ENCODE results near the gene STX8.

Gene STX8

DNA sequence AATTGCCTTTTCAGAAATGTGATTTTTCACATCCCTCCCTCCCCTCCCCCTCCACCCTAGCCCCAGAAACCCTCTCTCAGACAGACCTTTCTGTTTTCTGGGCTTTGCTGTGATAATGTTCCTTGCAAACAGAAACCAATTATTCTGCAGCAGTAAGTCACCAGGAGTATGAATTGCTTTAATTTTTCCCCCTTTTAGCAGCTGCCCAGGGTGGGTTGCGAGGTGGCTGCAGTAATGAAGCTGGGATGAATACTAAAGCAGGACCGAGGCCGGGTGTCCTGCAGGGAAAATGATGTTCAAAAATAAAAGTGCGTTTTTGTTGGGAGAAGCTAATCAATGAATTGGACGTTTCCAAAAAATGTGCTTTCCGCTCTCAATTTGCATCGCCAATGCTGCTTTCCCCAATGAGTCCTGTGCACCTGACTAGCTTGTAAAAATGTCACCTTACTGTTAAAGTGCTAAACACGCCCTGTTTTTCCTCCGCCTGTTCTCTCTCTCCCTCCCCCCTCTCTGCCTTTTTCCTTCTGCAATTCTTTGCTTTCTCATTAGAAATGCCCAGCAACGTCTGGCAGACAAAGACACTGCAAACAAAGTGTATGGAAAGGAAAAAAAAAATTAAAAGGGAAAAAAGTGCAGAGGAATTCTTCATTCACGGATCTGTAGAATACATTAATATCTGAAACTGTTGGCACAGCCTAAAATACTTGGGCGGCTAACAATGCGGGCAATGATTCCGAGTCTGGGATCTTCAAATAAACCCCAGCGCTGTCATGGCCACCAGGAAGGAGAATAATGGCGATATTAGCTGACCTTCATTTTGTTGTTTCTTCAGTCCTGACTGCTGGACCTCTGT is 244.1 kb downstream of the STX8 start:
- TF ChIP-seq CTCF (IDR thresholded peaks at IDR 0.05): no peak
- no peak for TF ChIP-seq ZFX (IDR thresholded peaks at IDR 0.05; ENCODE audit: borderline replicate concordance)
- no peak overlapping the region for H3K27ac ChIP-seq

DNA sequence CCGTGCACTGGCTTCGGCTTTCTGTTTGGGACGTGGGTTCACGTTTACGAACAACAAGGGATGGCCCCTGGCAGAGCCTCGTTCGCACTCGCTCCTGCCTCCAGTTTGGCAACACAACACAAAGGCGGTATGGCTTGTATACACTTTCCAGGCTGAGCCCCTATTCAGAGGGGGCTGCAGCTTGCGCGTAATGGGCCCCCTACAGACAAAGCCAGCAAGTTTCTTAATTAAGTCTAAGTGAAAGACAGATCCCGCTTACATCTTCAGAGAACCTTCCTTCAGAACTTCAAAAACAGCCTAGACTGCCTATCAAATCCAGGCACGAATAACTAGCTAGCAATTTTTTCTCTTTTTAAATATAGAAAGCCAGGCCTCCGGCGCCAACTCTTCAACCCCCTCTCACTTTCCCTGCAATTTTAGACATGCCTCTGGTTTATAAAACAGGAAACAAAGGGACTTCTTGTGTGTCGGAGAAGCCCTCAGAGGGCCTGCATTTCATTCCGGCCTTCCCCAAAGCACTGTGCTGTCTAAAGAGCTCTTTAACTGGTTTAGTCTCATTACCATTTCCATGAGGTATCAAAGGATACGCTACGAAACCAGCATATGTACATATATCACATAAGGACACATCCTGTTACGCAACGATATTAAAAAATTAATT is 244.9 kb downstream of the STX8 start:
- TF ChIP-seq ZFX (IDR thresholded peaks at IDR 0.05; ENCODE audit: borderline replicate concordance): no peak
- no peak for TF ChIP-seq CTCF (IDR thresholded peaks at IDR 0.05)

DNA sequence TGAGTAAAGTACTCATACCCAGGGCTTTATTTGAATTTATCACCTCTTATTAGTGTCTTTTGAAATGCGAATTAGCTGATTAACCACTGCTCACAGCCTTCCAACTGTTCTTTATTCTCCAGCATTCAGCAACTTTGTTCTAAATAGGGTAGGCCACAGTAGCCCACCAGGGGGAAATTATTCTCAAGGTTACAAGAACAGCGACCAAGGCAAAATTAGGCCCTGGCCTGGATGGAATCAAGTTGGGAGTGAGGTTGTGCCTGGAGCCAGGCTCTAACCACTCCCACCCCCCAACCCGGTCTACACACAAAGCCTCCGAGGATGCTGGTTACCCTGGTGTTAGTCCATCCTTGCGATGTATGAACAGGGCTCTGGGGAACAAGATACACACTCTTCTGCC is 245.5 kb downstream of the STX8 start:
- no peak overlapping the region for H3K27ac ChIP-seq
- no peak for TF ChIP-seq CTCF (IDR thresholded peaks at IDR 0.05)
- TF ChIP-seq ZFX (IDR thresholded peaks at IDR 0.05; ENCODE audit: borderline replicate concordance): no peak

More for the DNA sequence above, 244.9 kb downstream of the STX8 start:
- H3K27ac ChIP-seq: no peak overlapping the region

DNA sequence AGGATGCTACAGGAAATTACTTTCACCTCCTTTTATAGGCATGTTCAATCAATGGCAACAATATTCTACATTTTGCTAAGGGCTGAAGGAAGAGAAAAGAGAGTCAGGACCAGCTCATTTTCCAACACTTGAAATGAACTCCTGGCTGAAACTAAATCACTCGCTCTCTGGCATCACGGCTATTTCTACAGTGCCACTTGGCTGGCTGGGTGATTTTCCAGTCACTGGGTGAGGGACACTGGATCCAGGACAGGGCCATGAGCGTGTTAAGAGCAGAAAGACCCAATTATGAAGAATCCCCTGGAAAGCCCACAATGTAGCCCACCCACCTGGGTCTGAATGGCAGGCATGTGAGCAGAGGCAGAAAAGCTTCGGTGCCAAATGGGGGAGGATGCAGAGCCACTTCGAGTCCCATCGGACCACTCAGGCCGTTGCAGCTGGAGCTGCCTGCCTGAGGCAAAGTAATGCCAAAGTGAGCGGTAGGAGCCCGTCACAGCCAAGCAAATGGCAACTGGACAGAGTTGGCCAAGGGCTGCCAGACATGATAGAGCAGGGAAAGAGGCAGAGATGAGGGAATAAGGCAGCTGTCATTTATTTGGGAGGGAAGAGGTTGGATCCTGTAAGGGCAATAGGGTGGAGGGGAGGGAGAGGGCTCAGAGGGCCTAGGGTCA is 246.2 kb downstream of the STX8 start:
- H3K27ac ChIP-seq: no peak overlapping the region
- no peak for TF ChIP-seq ZFX (IDR thresholded peaks at IDR 0.05; ENCODE audit: borderline replicate concordance)
- no peak for TF ChIP-seq CTCF (IDR thresholded peaks at IDR 0.05)

GRCh38 chr17:9324864-9325263 is 250.8 kb downstream of the STX8 start:
- no peak overlapping the region for H3K27ac ChIP-seq
- TF ChIP-seq ZFX (IDR thresholded peaks at IDR 0.05; ENCODE audit: borderline replicate concordance) (no peak), CTCF (IDR thresholded peaks at IDR 0.05) (no peak)

GRCh38 chr17:9322326-9322725 is 253.3 kb downstream of the STX8 start:
- TF ChIP-seq ZFX (IDR thresholded peaks at IDR 0.05; ENCODE audit: borderline replicate concordance): no peak
- H3K27ac ChIP-seq: no peak overlapping the region

DNA sequence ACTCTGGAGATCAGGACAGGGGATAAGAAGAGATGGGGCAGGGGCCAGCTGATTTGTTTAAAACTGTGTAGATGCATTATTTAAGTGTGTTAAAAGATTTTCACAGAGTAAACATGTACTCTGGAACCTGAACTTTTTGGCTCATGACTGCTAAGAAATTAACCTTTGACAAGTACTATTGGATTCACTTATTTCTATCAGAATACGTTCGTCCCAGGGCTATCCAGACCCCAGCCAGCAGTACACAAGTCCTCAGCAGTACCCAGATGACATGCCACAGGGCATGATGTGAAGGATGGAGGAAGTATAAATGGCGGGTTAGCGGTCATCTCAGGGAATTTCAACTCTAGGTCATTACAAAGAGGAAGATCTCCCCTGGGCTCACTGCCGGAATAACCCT is 253.7 kb downstream of the STX8 start:
- H3K27ac ChIP-seq: no peak overlapping the region
- no peak for TF ChIP-seq ZFX (IDR thresholded peaks at IDR 0.05; ENCODE audit: borderline replicate concordance)
- TF ChIP-seq CTCF (IDR thresholded peaks at IDR 0.05): no peak

Data from 22Rv1 (cell line).